Measurements from ENCODE around the gene ACSL3.
A peak's percentile ranks its signal among the peaks of the same experiment; 100 is the strongest.
"Not testable (repeated sequence)": the region's sequence is repeated elsewhere in the genome, so short reads cannot be mapped to it uniquely, and the experiment has no call there.

The ACSL3 gene

DNA sequence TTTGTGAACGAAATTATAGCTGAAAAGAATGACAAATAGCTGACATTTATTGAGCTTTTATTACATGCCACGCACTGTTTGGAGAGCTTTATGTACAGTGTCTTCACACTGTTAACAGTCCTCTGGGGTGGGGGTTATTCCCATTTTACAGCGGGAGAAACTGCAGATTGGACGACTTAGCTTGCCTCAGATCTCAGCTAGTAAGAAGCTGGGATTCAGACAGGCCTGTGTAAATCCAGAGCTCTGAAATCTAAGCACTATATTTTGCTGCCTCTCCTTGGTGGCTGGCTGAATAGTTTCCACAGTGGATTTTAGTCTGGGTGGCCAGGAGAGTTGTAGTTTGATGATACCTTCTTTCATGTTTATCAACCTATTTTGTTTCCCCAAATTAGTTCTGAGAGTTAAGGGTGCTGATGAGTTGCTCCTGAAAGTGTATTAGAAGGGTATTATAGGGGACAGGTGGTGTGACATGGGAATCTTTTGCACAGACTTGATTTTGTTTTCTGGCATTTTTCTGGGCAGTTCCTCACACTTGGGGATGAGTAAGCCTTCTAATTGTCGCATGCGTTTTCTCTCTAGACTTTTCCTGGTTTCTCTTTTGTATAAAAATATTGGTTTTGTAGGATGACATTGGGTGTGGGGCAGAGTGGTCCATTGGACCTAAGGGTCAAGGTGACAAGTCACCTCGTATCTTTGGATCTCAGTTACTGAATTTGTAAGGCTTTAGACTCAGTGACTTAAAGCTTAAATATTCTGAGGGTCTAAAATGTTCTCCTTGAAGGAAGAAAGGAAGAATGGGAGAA, 1.5 kb downstream of the ACSL3 start:
- CTCF ChIA-PET = interaction anchor here (0.7 to 3.3 kb wide), 10 partner anchors 8 to 171 kb away, joined by 3 to 18 read pairs (median 5); no protein-coding TSS in a partner anchor
- no peak for DNase-seq (ENCODE audit: extremely low spot score)
- POLR2A ChIA-PET = interaction anchor here (0.5 to 0.6 kb wide), 3 partner anchors 65 to 163 kb away, joined by 3 to 5 read pairs (median 5); no protein-coding TSS in a partner anchor
- TF ChIP-seq, protein P1, sequence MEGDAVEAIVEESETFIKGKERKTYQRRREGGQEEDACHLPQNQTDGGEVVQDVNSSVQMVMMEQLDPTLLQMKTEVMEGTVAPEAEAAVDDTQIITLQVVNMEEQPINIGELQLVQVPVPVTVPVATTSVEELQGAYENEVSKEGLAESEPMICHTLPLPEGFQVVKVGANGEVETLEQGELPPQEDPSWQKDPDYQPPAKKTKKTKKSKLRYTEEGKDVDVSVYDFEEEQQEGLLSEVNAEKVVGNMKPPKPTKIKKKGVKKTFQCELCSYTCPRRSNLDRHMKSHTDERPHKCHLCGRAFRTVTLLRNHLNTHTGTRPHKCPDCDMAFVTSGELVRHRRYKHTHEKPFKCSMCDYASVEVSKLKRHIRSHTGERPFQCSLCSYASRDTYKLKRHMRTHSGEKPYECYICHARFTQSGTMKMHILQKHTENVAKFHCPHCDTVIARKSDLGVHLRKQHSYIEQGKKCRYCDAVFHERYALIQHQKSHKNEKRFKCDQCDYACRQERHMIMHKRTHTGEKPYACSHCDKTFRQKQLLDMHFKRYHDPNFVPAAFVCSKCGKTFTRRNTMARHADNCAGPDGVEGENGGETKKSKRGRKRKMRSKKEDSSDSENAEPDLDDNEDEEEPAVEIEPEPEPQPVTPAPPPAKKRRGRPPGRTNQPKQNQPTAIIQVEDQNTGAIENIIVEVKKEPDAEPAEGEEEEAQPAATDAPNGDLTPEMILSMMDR (IDR thresholded peaks at IDR 0.05; ENCODE audit: control extremely low read depth, extremely low read depth, low read depth, missing control alignments) = peak; percentile 29

- DNase-seq (ENCODE audit: extremely low spot score) = no peak
- POLR2A ChIA-PET = no interaction called here
- CTCF ChIA-PET = interaction anchor here (1.0 to 3.3 kb wide), 10 partner anchors 13 to 172 kb away, joined by 3 to 18 read pairs (median 5); no protein-coding TSS in a partner anchor
Observed at GRCh38 chr2:222862909-222863544, 2.2 kb downstream of the ACSL3 start.

DNA sequence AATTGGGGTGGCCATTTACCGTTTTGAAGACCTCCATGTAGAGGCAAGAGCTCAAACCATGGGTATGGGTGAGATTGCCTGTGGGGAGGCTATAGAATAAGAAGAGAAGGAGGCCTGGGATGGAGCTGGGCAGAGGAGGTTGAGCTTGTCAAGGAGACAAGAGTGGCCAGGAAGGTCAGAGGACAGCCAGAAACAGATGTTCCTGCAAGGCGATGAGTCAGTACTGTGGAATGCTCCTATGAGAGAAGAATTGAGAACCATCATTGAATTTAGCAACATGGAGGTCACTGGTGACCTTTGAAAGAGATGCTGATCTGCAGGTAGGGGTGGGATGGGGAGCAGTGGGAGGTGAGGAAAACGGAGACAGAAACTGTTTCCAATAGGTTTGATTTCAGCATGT, 3.5 kb downstream of the ACSL3 start:
- TF ChIP-seq, protein P1 (IDR thresholded peaks at IDR 0.05; ENCODE audit: control extremely low read depth, extremely low read depth, low read depth, missing control alignments) = no peak
- ChIA-PET POLR2A (no interaction called here), CTCF (interaction anchor here (0.8 to 3.3 kb wide), 6 partner anchors 11 to 174 kb away, joined by 3 to 18 read pairs (median 4); no protein-coding TSS in a partner anchor)
- no peak for DNase-seq (ENCODE audit: extremely low spot score)

More at GRCh38 chr2:222862909-222863544, 2.2 kb downstream of the ACSL3 start:
- TF ChIP-seq, protein P1 (IDR thresholded peaks at IDR 0.05; ENCODE audit: control extremely low read depth, extremely low read depth, low read depth, missing control alignments) = no peak

GRCh38 chr2:222865301-222865700, 4.5 kb downstream of the ACSL3 start:
- ChIA-PET CTCF (interaction anchor here (1.0 to 2.1 kb wide), 6 partner anchors 9 to 156 kb away, joined by 3 to 7 read pairs (median 3); no protein-coding TSS in a partner anchor), POLR2A (interaction anchor here (0.6 kb wide), 1 partner anchor 1712 kb away, joined by 4 read pairs; no protein-coding TSS in a partner anchor)
- no peak for DNase-seq (ENCODE audit: extremely low spot score)
- TF ChIP-seq, protein P1 (IDR thresholded peaks at IDR 0.05; ENCODE audit: control extremely low read depth, extremely low read depth, low read depth, missing control alignments) = no peak

- TF ChIP-seq, protein P1 (IDR thresholded peaks at IDR 0.05; ENCODE audit: control extremely low read depth, extremely low read depth, low read depth, missing control alignments) = no peak
- DNase-seq (ENCODE audit: extremely low spot score) = no peak
- ChIA-PET POLR2A (no interaction called here), CTCF (interaction anchor here (1.3 to 2.1 kb wide), 2 partner anchors 10 to 33 kb away, joined by 3 to 7 read pairs; no protein-coding TSS in a partner anchor)
Observed at GRCh38 chr2:222866358-222866960, 5.6 kb downstream of the ACSL3 start.

- not testable (repeated sequence) for DNase-seq (ENCODE audit: extremely low spot score)
- ChIA-PET POLR2A (interaction anchor here (0.7 kb wide), 1 partner anchor 43 kb away, joined by 3 read pairs; no protein-coding TSS in a partner anchor), CTCF (interaction anchor here (1.0 to 1.6 kb wide), 6 partner anchors 16 to 161 kb away, joined by 3 to 5 read pairs (median 4); no protein-coding TSS in a partner anchor)
Observed at GRCh38 chr2:222868560-222869251, 7.9 kb downstream of the ACSL3 start.
